Measurements from ENCODE around the gene KSR2.

- TF ChIP-seq POLR2AphosphoS5 (IDR thresholded peaks at IDR 0.05) (no peak), POLR2A (IDR thresholded peaks at IDR 0.05) (no peak), CTCF (IDR thresholded peaks at IDR 0.05) (no peak)
Measured at GRCh38 chr12:117744418-117744817, 224.4 kb downstream of the KSR2 start.
